Gastroesophageal sphincter (tissue), 3 donors: ENCODE data around the gene CNPY4.
A peak's percentile ranks its signal among the peaks of the same experiment; 100 is the strongest.

ENCODE experiments used
- CTCF ChIP-seq, 4 experiments: fragments of 200-600 bp in 2 of 4; fragments of 450-650 bp in 2 of 4; sonication (generic) in 1 of 4; IDR thresholded peaks; one replicate each; pipeline ENCODE4 v1.5.1; 2017 to 2019; ENCODE audit warnings: antibody characterized with exemption in 4 of 4, mild to moderate bottlenecking in 2 of 4, moderate library complexity in 2 of 4
- EP300 ChIP-seq: sonication (generic); formaldehyde crosslinking; IDR thresholded peaks from one replicate; pipeline ENCODE4 v1.6.1; 2017; ENCODE audit warnings: antibody characterized with exemption, mild to moderate bottlenecking
- POLR2A ChIP-seq, 2 donors: fragments of 450-650 bp; IDR thresholded peaks; one replicate each; pipeline ENCODE4 v1.6.1; 2017; ENCODE audit warnings: antibody characterized with exemption in 2 of 2, mild to moderate bottlenecking in 2 of 2, moderate library complexity in 1 of 2

GRCh38 chr7:100081535-100082102, 37.8 kb upstream of the CNPY4 start, which contains the start of gene ZNF3:
- TF ChIP-seq EP300, result no peak
- TF ChIP-seq CTCF (IDR thresholded peaks at IDR 0.05), result peak in 3 of 4 experiments; percentile 96
- TF ChIP-seq POLR2A (IDR thresholded peaks at IDR 0.05), result peak; percentile 46 to 70
